ENCODE measurements around the gene SHISA4.
"Not testable (repeated sequence)": the region's sequence is repeated elsewhere in the genome, so short reads cannot be mapped to it uniquely, and the experiment has no call there.

SHISA4 gene

GRCh38 chr1:201888282-201889089 lies at the start of gene SHISA4:
SHISA4 (plus strand) TSS chr1:201888898; CDS start chr1:201888995, 97 bp downstream.
- peak; percentile 84 to 99 (median 92) for DNase-seq

DNA sequence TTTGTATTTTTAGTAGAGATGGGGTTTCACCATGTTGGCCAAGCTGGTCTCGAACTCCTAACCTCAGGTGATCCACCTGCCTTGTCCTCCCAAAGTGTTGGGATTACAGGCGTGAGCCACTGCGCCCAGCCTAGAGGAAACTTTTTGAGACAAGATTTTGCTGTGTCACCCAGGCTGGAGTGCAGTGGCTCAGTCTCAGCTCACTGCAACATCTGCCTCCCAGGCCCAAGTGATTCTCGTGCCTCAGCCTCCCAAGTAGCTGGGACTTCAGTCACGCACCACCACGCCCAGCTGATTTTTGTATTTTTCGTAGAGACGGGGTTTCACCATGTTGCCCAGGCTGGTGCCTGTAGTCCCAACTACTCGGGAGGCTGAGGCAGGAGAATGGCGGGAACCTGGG lies 49.6 kb upstream of the SHISA4 start:
- DNase-seq; intact Hi-C loops (cut with DNase I): not testable (repeated sequence)

More at GRCh38 chr1:201888282-201889089, at the start of gene SHISA4:
- intact Hi-C loops (cut with DNase I): no loop called here

DNA sequence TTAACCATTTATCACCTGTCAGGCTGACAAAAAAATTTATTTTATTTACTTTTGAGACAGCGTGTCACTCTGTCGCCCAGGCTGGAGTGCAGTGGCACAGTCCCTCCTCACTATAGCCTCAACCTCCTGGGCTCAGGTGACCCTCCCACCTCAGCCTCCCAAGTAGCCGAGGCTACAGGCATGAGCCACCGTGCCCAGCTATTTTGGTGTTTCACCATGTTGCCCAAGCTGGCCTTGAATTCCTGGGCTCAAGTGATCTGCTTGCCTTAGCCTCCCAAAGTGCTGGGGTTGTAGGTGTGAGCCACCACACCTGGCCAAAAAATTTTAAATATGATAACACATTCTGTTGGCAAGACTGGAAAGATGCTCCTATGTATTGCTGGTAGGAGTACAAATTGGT lies 48.6 kb upstream of the SHISA4 start:
- intact Hi-C loops (cut with DNase I): no loop called here
- DNase-seq: no peak

DNA sequence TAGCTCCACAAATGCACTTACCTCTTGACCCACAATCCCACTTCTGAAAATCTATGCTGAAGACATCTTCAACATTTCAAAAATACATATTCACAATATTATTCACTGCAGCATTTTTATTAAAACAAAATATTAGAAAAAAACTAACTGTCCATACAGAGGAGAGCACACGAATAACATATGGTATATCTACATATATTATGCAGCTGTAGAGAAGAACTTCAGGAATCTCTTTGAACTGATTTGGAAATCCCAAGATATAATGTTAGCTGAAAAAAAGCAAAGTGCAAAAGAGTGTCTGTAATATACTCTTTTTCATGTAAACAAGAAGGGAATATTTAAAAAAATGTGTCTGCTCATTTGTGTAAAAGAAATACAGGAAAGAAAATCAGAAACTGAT lies 48.2 kb upstream of the SHISA4 start:
- intact Hi-C loops (cut with DNase I): no loop called here
- no peak for DNase-seq

DNA sequence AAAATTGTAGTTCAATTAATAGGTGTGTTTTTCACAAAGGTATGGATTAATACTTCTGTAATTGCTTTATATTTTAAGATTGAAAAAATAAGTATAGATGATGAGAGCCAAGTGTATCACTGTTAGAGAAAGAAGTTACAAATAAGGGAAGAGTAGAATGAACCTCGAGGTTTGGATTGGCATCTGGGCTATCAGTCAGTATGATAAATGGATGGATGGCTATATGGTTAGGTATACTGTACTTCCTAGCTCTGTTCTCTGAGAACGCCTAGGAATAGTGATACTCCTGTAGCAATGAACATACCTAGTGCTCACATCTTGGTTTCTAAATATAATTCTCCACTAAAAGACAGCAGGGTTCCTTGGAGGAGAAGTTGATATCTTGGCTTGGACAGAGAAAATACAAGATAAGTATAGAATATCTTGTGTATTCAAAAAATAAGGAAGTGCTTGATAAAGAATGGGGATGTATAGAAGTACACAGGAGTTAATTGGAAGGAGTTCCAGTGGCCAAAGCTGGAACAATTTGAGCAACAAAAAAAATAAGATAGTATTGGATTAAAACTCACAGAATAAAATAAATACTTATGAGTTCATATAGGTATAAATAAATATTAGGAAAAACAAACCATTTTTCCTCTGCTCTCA lies 47.3 kb upstream of the SHISA4 start:
- no peak for DNase-seq
- intact Hi-C loops (cut with DNase I): no loop called here

DNA sequence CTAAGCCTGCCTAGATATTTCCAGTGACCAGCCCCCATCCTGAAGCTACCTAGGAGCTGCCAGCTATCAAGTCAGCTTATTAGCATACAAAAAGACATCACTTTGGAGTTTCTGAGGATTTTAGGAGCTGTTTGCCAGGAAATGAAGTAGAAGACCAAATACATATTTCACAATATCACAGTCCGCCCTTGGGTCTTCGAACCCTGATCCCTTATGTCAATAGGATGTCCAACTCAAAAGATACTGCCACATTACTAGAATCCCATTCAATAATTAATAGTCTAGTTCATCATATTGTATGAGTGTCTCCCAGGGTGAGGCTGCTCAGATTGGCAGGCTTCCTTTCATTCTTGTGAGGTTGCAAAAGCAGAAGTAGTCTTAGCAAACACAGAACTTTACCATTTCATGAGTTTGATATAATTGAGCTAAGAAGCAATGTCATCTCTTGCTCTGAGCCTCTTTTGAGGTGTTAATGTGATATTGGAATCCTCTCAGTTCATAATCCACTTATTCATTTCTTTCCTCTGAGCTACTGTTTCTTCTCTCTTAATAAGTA lies 46.1 kb upstream of the SHISA4 start:
- intact Hi-C loops (cut with DNase I): no loop called here
- no peak for DNase-seq

GRCh38 chr1:201845331-201846083 lies 43.2 kb upstream of the SHISA4 start:
- intact Hi-C loops (cut with DNase I): no loop called here
- DNase-seq: no peak

GRCh38 chr1:201847150-201847549 lies 41.5 kb upstream of the SHISA4 start:
- DNase-seq: no peak

DNA sequence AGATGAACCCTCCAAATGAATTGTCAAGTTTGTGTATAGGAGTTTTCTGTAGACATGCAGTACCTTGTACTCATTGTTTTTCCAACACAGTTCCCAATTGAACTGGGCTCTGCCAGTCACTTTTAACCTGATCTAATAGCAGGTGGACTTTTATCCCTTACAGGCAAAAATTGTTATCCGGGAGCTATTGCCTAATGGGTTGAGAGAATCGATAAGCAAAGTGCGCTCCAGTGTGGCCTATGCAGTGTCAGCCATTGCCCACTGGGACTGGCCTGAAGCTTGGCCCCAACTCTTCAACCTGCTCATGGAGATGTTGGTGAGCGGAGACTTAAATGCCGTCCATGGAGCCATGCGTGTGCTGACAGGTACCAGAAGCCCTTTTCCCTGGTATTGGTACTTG lies 40.5 kb upstream of the SHISA4 start:
- no peak for DNase-seq
- intact Hi-C loops (cut with DNase I): no loop called here

More at GRCh38 chr1:201847150-201847549, 41.5 kb upstream of the SHISA4 start:
- intact Hi-C loops (cut with DNase I): no loop called here

- DNase-seq: no peak
- intact Hi-C loops (cut with DNase I): no loop called here
Observed at GRCh38 chr1:201849372-201850052, 39.2 kb upstream of the SHISA4 start.

GRCh38 chr1:201850053-201850397 lies 38.7 kb upstream of the SHISA4 start:
- intact Hi-C loops (cut with DNase I): no loop called here
- no peak for DNase-seq

GRCh38 chr1:201851949-201852348 lies 36.7 kb upstream of the SHISA4 start:
- DNase-seq: no peak
- intact Hi-C loops (cut with DNase I): no loop called here

DNA sequence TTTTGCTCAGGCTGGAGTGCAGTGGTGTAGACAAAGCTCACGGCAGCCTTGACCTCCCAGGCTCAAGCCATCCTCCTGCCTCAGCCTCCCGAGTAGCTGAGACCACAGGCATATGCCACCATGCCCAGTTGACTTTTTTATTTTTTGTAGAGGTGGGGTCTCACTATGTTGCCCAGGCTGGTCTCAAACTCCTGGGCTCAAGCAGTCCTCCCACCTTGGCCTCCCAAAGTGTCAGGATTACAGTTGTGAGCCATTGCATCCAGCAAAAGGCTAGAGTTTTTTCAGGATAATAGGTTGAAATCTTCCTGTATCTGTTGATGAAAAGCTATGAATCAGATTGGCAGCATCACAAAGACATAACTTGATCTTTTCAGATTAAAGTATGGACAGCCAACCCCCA lies 32.0 kb upstream of the SHISA4 start:
- not testable (repeated sequence) for DNase-seq

DNA sequence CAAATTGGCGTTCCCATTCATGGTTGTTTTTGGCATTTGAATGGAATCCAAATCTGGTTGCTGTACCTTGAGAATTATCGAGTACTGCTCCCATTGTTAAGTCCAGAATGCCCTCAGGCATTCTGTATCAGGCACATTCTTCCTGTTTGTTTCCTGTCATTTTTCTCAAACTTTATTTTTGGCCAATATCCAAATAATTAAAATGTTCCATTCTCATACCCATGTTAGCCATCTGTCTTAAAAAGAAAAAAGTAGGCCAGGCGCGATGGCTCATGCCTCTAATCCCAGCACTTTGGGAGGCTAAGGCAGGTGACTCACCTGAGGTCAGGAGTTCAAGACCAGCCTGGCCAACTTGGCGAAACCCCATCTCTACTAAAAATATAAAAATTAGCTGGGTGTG lies 29.3 kb upstream of the SHISA4 start:
- DNase-seq: no peak

More for the DNA sequence above, 32.0 kb upstream of the SHISA4 start:
- intact Hi-C loops (cut with DNase I): not testable (repeated sequence)

GRCh38 chr1:201861448-201861847 lies 27.2 kb upstream of the SHISA4 start:
- intact Hi-C loops (cut with DNase I): no loop called here
- no peak for DNase-seq

More for the DNA sequence above, 29.3 kb upstream of the SHISA4 start:
- intact Hi-C loops (cut with DNase I): no loop called here

- intact Hi-C loops (cut with DNase I): no loop called here
- peak in 1 of 10 donors; percentile 61 for DNase-seq
Observed at GRCh38 chr1:201870397-201870796, 18.3 kb upstream of the SHISA4 start.

GRCh38 chr1:201874672-201875071 lies 14.0 kb upstream of the SHISA4 start:
- DNase-seq: no peak
- intact Hi-C loops (cut with DNase I): loop anchor here (5.0 kb wide), 1 partner anchor 42 kb away; no protein-coding TSS in a partner anchor

- intact Hi-C loops (cut with DNase I): loop anchor here (5.0 kb wide), 1 partner anchor 44 kb away; no protein-coding TSS in a partner anchor
- peak in 1 of 10 donors; percentile 70 for DNase-seq
Observed at GRCh38 chr1:201876148-201876818, 12.4 kb upstream of the SHISA4 start.

DNA sequence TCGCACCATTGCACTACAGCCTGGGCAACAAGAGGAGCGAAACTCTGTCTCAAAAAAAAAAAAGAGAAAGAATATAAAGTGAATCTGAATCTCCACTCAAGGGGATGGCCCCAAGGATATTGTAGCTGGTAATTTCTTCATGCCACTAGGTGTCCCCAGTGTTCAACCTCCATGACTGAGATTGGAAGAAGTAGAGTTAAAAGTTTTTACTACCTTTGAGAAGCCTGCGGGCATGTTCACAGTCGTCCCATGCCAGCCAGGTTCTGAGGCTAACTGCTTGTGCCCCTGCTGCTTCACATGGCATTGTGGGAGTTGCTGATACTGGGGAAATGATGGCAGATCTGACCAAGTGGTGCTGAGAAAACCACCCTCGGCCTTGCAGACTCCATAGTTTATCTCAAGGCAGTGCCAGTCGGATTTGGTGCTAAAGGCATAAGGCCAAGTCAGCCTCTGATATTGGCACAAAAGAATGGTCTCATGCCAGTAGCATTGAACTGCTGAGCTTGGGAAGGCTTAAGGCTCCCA lies 10.8 kb upstream of the SHISA4 start:
- DNase-seq: peak in 3 of 10 donors; percentile 41 to 76 (median 43)
- intact Hi-C loops (cut with DNase I): loop anchor here (1.0 to 5.0 kb wide), 2 partner anchors 46 to 94 kb away; no protein-coding TSS in a partner anchor

Measured in posterior cingulate gyrus (tissue), 11 donors.